ENCODE data around the gene MROH7.
"Not testable (repeated sequence)": the region's sequence is repeated elsewhere in the genome, so short reads cannot be mapped to it uniquely, and the experiment has no call there.

The MROH7 gene

GRCh38 chr1:54623216-54624007 is 18.2 kb upstream of the MROH7 start, which contains the start of gene FAM151A:
FAM151A (minus strand) TSS chr1:54623525; CDS start chr1:54623395, 130 bp downstream.
- no peak within 1 kb of the TSS for H3K4me3 Mint-ChIP-seq
- no peak for ATAC-seq (ENCODE audit: low read depth)
- H3K27me3 Mint-ChIP-seq, result peaks cover 15% of the 10 kb centered on the region

GRCh38 chr1:54624466-54625464 is 16.8 kb upstream of the MROH7 start:
- Mint-ChIP-seq H3K27ac (no peak overlapping the region), H3K4me1 (no peaks in the 10 kb centered on the region), H3K4me3 (no peak overlapping the region), H3K27me3 (peaks cover 15% of the 10 kb centered on the region), H3K36me3 (no peaks in the 10 kb centered on the region), H3K9me3 (no peaks in the 10 kb centered on the region)
- ATAC-seq (ENCODE audit: low read depth), result no peak
- no peak for DNase-seq (ENCODE audit: low spot score in 2 of 2)

More at GRCh38 chr1:54623216-54624007, 18.2 kb upstream of the MROH7 start, which contains the start of gene FAM151A:
- Mint-ChIP-seq H3K36me3 (no peaks in the 10 kb centered on the region), H3K27ac (no peak within 1 kb of the TSS), H3K4me1 (no peaks in the 10 kb centered on the region), H3K9me3 (no peaks in the 10 kb centered on the region)
- DNase-seq (ENCODE audit: low spot score in 2 of 2), result no peak

DNA sequence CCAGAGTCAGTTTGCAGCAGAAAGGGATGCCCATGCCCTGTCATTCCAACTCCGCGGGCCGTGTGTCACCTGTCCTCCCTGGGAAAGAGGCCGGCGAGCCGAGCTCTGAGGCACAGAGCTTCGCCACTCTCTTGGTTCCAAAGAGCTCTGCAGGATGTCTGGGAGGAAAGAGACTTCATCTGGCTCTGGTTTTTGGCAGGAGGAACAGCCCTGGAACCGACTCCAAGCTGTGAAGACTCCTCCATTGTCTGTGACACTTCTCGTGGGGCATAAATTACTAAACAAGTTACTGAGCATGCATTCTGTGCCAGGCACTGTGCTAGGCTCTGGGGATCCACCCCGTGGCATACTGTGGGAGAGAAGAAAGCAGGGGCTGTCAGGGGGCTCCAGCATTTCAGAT is 14.4 kb upstream of the MROH7 start:
- no peak overlapping the region for H3K4me3 Mint-ChIP-seq
- H3K9me3 Mint-ChIP-seq, result peaks cover 1% of the 10 kb centered on the region
- ATAC-seq (ENCODE audit: low read depth) (no peak), DNase-seq (ENCODE audit: low spot score in 2 of 2) (no peak)
- H3K36me3 Mint-ChIP-seq, result no peaks in the 10 kb centered on the region
- no peak overlapping the region for H3K27ac Mint-ChIP-seq
- no peaks in the 10 kb centered on the region for H3K4me1 Mint-ChIP-seq
- peaks cover 7% of the 10 kb centered on the region for H3K27me3 Mint-ChIP-seq

- not testable (repeated sequence) for H3K27ac Mint-ChIP-seq; DNase-seq (ENCODE audit: low spot score in 2 of 2); H3K27me3 Mint-ChIP-seq; H3K4me1 Mint-ChIP-seq; ATAC-seq (ENCODE audit: low read depth); H3K4me3 Mint-ChIP-seq; H3K9me3 Mint-ChIP-seq; H3K36me3 Mint-ChIP-seq
Measured at GRCh38 chr1:54635804-54636203, 5.8 kb upstream of the MROH7 start.

GRCh38 chr1:54636461-54637446 is 4.8 kb upstream of the MROH7 start:
- not testable (repeated sequence) for H3K4me1 Mint-ChIP-seq; DNase-seq (ENCODE audit: low spot score in 2 of 2); H3K9me3 Mint-ChIP-seq; H3K36me3 Mint-ChIP-seq; ATAC-seq (ENCODE audit: low read depth); H3K27ac Mint-ChIP-seq; H3K27me3 Mint-ChIP-seq; H3K4me3 Mint-ChIP-seq

DNA sequence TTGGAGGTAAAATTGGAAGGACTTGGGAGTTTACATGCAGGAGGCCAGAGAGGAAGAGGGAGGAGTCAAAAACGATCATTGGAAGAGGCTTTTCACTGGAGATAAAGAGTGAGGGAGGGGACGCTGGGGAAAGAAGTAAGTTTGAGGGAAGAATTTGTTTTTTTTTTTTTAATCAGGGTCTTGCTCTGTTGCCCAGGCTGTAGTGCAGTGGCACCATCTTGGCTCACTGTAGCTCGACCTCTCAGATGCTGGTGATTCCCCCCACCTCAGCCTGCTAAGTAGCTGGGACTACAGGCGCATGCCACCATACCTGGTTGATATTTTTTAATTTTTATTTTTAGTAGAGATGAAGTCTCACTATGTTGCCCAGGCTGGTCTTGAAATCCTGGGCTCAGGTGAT is 1.2 kb upstream of the MROH7 start:
- Mint-ChIP-seq H3K27me3 (peaks cover 4% of the 10 kb centered on the region), H3K27ac (no peak overlapping the region), H3K36me3 (no peaks in the 10 kb centered on the region), H3K4me3 (no peak overlapping the region), H3K4me1 (no peaks in the 10 kb centered on the region), H3K9me3 (peaks cover 6% of the 10 kb centered on the region)
- DNase-seq (ENCODE audit: low spot score in 2 of 2) (no peak), ATAC-seq (ENCODE audit: low read depth) (no peak)

DNA sequence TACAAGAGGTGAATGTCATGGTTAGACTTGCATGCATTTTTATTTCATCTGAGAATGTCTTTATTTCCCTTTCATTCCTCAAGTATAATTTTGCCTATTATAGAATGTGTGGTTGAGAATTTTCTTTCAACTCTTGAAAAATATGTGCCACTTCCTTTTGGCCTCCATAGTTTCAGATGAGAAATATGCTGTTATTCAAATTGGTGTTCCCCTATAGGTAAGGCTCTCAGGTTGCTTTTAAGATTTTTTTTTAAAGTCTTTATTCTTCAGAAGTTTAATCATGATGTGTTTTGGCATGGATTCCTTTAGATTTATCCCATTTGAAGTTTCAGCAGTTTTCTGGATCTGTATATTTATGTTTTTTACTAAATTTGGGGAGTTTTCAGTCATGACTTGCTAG is 2.1 kb downstream of the MROH7 start:
- ATAC-seq (ENCODE audit: low read depth) (no peak), DNase-seq (ENCODE audit: low spot score in 2 of 2) (no peak)
- Mint-ChIP-seq H3K9me3 (peaks cover 6% of the 10 kb centered on the region), H3K27ac (no peak overlapping the region), H3K27me3 (peaks cover 6% of the 10 kb centered on the region), H3K36me3 (no peaks in the 10 kb centered on the region), H3K4me1 (no peaks in the 10 kb centered on the region), H3K4me3 (no peak overlapping the region)

DNA sequence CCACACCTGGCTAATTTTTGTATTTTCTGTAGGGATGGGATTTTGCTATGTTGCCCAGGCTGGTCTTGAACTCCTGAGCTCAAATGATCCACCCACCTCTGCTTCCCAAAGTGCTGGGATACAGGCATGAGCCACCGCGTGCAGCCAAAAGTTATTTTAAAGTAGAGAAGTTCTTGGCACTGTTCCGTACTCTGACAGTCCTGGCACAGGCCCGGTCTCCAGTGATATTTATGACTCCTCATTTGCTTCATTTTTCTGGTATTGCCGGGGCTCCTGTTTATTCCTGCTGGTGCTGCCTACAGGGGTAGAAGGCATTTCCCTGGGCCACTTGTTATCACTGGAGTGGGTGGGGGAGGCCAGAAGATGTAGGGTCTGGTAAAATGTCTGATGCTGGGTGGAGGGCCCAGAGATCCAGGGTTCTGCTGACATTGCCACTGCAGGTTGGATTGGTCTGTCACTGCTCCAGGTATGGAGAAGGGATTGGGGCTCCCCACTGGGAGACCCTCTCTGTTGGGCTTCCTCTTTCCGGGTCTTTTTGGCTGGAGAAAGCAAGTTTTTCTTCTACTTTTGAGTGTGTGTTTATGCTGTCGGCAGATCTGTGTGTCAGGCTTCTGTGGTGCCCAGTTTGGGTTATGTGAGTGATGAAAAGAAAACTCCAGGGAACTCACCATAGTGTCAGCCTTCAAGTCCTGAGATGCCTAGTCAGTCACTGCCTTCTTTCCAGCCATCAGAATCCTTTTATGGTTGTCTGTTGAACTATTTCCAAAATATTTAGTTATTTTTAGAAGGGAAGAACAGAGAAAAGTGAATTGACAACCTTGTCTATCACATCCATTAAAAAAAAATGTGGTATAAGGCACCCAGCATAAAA is 4.5 kb downstream of the MROH7 start:
- Mint-ChIP-seq H3K9me3 (peaks cover 6% of the 10 kb centered on the region), H3K4me1 (no peaks in the 10 kb centered on the region), H3K4me3 (no peak overlapping the region), H3K36me3 (no peaks in the 10 kb centered on the region), H3K27ac (no peak overlapping the region), H3K27me3 (peaks cover 13% of the 10 kb centered on the region)
- no peak for DNase-seq (ENCODE audit: low spot score in 2 of 2)
- ATAC-seq (ENCODE audit: low read depth), result no peak

DNA sequence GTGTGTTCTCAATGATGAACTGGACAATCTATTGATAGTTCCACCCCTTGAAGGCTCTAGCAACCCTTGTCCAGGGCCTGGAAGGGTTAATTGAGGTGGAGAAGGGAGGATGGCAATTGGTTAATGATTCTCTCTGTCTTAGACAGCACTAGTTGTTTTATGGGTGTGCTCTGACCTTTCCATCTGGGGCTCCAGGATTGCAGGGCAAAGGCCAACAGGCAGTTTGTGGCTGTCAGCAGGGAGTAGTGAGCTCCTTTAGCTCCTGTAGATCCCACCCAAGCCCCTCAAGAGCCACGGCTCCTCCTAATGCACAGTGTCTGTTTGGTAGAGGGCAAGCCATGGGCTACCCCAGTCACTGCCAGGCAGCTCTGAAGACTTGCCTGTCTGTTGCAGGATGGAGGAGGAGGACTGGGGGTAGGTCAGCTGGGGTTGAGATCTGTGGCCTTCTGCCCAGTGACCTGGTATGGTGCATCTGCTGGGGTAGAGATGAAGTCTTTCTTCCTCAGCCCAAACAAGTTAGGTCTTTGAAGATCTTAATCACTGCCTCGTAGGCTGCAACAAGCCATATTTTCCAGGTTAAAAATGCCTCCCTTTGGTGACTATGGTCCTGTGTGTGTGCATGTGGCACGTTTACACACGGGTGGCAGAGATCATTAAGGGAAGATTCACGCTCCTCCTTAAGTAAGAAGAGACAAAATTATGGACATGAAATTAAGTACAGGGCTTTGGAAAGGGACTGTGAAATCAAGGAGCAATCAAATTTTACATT is 7.7 kb downstream of the MROH7 start:
- Mint-ChIP-seq H3K27me3 (peaks cover 18% of the 10 kb centered on the region), H3K36me3 (no peaks in the 10 kb centered on the region), H3K4me1 (no peaks in the 10 kb centered on the region), H3K9me3 (peaks cover under 1% of the 10 kb centered on the region), H3K27ac (no peak overlapping the region), H3K4me3 (no peak overlapping the region)
- ATAC-seq (ENCODE audit: low read depth), result no peak
- DNase-seq (ENCODE audit: low spot score in 2 of 2), result no peak

- ATAC-seq (ENCODE audit: low read depth) (no peak), DNase-seq (ENCODE audit: low spot score in 2 of 2) (no peak)
- Mint-ChIP-seq H3K27ac (no peak overlapping the region), H3K4me1 (no peaks in the 10 kb centered on the region), H3K36me3 (no peaks in the 10 kb centered on the region), H3K4me3 (no peak overlapping the region), H3K27me3 (peaks cover 18% of the 10 kb centered on the region), H3K9me3 (no peaks in the 10 kb centered on the region)
Measured at GRCh38 chr1:54649921-54650320, 8.3 kb downstream of the MROH7 start.

GRCh38 chr1:54650417-54650816 is 8.8 kb downstream of the MROH7 start:
- H3K4me3 Mint-ChIP-seq, result no peak overlapping the region
- H3K4me1 Mint-ChIP-seq, result no peaks in the 10 kb centered on the region
- no peaks in the 10 kb centered on the region for H3K36me3 Mint-ChIP-seq
- H3K27ac Mint-ChIP-seq, result no peak overlapping the region
- peaks cover 18% of the 10 kb centered on the region for H3K27me3 Mint-ChIP-seq
- H3K9me3 Mint-ChIP-seq, result no peaks in the 10 kb centered on the region
- DNase-seq (ENCODE audit: low spot score in 2 of 2), result no peak
- no peak for ATAC-seq (ENCODE audit: low read depth)

GRCh38 chr1:54651608-54652007 is 10.0 kb downstream of the MROH7 start:
- Mint-ChIP-seq H3K4me3 (no peak overlapping the region), H3K9me3 (no peaks in the 10 kb centered on the region), H3K36me3 (no peaks in the 10 kb centered on the region), H3K27me3 (peaks cover 18% of the 10 kb centered on the region), H3K4me1 (no peaks in the 10 kb centered on the region), H3K27ac (no peak overlapping the region)
- DNase-seq (ENCODE audit: low spot score in 2 of 2) (no peak), ATAC-seq (ENCODE audit: low read depth) (no peak)

All from memory B cell (primary cell).